Activated CD8-positive, alpha-beta memory T cell treated with anti-CD3 and anti-CD28 coated beads for 4 hours (primary cell): ENCODE results near the gene CACNA1B.

ENCODE experiments used
- DNase-seq, 2 donors: peaks; one replicate each; pipeline ENCODE4 v3.0.0-alpha.2; 2020; ENCODE audit warnings: low read depth in 2 of 2

Gene CACNA1B

GRCh38 chr9:137919649-137920141 is 42.1 kb downstream of the CACNA1B start:
- DNase-seq, result no peak

- no peak for DNase-seq
These were observed 43.2 kb downstream of the CACNA1B start for GRCh38 chr9:137920753-137921152.

- no peak for DNase-seq
These were observed 46.6 kb downstream of the CACNA1B start for GRCh38 chr9:137924169-137924568.

GRCh38 chr9:137924761-137925369 is 47.3 kb downstream of the CACNA1B start:
- no peak for DNase-seq

GRCh38 chr9:137943655-137944054 is 66.1 kb downstream of the CACNA1B start:
- no peak for DNase-seq

GRCh38 chr9:137945581-137945980 is 68.0 kb downstream of the CACNA1B start:
- DNase-seq, result no peak

- no peak for DNase-seq
These were observed 69.4 kb downstream of the CACNA1B start for GRCh38 chr9:137946993-137947392.

GRCh38 chr9:137948642-137949041 is 71.1 kb downstream of the CACNA1B start:
- no peak for DNase-seq

- no peak for DNase-seq
These were observed 71.7 kb downstream of the CACNA1B start for GRCh38 chr9:137949260-137949659.

- no peak for DNase-seq
These were observed 73.5 kb downstream of the CACNA1B start for GRCh38 chr9:137951107-137951506.

- DNase-seq, result no peak
These were observed 74.3 kb downstream of the CACNA1B start for GRCh38 chr9:137951597-137952490.

GRCh38 chr9:137952976-137953666 is 75.5 kb downstream of the CACNA1B start:
- DNase-seq, result no peak

- no peak for DNase-seq
These were observed 76.3 kb downstream of the CACNA1B start for GRCh38 chr9:137953683-137954438.

- DNase-seq, result no peak
These were observed 77.6 kb downstream of the CACNA1B start for GRCh38 chr9:137955224-137955570.

- DNase-seq, result no peak
These were observed 78.0 kb downstream of the CACNA1B start for GRCh38 chr9:137955586-137955985.

GRCh38 chr9:137956039-137956438 is 78.5 kb downstream of the CACNA1B start:
- DNase-seq, result no peak

GRCh38 chr9:137956688-137957385 is 79.3 kb downstream of the CACNA1B start:
- no peak for DNase-seq

GRCh38 chr9:137959641-137960411 is 82.2 kb downstream of the CACNA1B start:
- DNase-seq, result no peak

GRCh38 chr9:137960496-137960895 is 82.9 kb downstream of the CACNA1B start:
- DNase-seq, result no peak

GRCh38 chr9:137963525-137963924 is 85.9 kb downstream of the CACNA1B start:
- DNase-seq, result no peak
